GM12874 (cell line): Measurements from ENCODE around the gene FYTTD1.

ENCODE experiments used
- TF ChIP-seq, protein P1 (sequence below): IDR thresholded peaks from 2 replicates; pipeline ENCODE4 v1.5.1; 2011; ENCODE audit warnings: low read depth, mild to moderate bottlenecking, control low read depth, low read length, moderate library complexity; ENCODE audit not compliant: insufficient read depth

The FYTTD1 gene

DNA sequence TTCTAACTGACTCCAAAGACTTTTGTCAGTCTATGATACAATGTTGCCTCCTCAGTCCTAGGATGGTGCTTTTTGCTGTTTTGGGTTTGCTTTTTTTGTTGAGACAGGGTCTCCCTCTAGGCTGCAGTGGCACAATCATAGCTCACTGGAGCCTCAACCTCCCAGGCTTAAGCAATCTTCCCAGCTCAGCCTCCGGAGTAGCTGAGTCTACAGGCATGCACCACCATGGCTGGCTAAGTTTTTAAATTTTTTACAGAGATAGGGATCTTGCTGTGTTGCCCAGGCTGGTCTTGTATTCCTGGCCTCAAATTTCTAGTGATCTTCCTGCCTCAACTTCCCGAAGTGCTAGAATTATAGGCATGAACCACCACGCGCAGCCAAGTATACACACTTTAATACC, 35.4 kb upstream of the FYTTD1 start:
- TF ChIP-seq, protein P1, sequence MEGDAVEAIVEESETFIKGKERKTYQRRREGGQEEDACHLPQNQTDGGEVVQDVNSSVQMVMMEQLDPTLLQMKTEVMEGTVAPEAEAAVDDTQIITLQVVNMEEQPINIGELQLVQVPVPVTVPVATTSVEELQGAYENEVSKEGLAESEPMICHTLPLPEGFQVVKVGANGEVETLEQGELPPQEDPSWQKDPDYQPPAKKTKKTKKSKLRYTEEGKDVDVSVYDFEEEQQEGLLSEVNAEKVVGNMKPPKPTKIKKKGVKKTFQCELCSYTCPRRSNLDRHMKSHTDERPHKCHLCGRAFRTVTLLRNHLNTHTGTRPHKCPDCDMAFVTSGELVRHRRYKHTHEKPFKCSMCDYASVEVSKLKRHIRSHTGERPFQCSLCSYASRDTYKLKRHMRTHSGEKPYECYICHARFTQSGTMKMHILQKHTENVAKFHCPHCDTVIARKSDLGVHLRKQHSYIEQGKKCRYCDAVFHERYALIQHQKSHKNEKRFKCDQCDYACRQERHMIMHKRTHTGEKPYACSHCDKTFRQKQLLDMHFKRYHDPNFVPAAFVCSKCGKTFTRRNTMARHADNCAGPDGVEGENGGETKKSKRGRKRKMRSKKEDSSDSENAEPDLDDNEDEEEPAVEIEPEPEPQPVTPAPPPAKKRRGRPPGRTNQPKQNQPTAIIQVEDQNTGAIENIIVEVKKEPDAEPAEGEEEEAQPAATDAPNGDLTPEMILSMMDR: no peak

DNA sequence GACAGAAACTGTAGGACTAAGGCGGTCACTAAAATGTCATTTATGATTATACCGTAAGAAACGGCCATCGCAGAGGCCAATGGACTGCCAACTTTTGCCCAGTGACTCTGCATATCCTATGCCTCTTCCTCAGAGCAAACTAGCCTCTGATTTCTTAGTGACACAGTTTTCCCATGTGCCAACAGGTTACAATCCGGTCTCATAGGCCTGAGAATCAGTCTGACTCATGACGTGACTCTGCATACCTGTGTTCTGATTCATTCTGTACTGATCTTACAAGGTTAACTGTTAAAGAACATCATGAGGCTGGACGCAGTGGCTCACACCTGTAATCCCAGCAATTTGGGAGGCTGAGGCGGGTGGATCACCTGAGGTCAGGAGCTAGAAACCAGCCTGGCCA, 30.8 kb upstream of the FYTTD1 start:
- TF ChIP-seq, protein P1: no peak

DNA sequence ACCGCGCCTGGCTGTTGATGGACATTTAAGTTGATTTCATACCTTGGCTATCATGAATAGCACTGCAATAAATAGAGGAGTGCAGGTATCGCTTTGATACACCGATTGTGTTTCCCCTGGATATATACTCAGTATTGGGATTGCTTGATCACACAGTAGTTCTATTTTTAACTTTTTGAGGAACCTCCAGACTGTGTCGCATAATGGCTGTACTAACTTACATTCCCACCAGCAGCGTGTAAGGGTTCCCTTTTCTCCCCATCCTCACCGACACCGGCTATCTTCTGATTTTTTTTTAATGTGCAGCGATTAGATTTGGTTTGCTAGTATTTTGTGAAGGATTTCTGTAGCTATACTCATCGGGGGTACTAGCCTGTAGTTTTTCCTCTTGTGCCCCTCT, 29.0 kb upstream of the FYTTD1 start:
- TF ChIP-seq, protein P1: no peak

DNA sequence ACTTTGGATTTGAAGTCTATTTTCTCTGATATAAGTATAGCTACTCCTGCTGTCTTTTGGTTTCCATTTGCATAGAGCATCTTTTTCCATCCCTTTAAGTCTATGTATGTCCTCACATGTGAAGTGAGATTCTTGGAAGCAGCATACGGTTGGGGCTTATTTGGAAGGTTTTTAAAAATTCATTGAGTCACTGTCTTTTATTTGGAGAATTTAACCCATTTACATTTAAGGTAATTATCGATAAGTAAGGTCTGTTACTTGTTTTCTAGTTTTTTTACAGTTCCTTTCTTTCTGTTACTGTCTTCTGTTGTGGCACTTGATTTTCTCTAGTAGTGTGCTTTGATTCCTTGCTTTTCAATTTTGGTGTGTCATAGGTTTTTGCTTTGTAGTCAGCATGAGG, 26.9 kb upstream of the FYTTD1 start:
- TF ChIP-seq, protein P1: no peak

DNA sequence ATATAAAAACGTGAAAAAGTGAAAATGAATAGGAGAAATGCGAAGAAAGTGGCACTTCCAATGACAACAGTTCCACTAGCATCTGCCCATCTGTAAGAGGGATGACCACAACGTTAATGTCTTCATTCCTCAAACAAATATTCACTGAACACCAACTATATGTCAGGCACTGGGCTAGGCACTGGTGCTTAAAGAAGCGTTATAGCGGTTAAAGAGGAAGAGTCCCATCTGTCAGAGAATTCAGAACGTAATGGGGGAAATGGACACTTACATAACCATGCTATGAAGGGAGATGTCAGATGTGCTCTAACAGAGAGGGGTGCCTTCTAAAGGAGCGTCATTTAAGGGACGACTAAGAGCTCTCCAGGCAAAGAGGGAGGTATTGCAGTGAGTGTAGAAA, 21.2 kb upstream of the FYTTD1 start:
- TF ChIP-seq, protein P1: no peak

DNA sequence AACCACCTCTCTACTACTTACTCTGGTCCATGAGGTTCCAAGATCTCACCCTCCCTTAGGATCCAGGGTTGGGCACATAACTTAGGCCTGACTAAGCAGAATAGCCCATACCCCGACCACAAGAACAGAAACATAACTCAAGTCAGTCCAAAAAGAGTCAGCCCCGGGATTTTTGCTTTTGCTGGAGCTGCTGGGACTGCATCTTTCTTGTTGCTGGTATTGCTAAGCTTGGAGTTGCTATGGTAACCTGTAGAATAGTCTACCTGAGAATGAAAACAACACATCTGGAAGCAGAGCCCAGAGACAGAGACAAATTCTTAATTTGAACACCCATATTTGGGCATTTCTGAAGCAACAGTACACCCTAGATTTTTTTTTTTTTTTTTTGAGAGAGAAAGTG, 19.5 kb upstream of the FYTTD1 start:
- TF ChIP-seq, protein P1: no peak

DNA sequence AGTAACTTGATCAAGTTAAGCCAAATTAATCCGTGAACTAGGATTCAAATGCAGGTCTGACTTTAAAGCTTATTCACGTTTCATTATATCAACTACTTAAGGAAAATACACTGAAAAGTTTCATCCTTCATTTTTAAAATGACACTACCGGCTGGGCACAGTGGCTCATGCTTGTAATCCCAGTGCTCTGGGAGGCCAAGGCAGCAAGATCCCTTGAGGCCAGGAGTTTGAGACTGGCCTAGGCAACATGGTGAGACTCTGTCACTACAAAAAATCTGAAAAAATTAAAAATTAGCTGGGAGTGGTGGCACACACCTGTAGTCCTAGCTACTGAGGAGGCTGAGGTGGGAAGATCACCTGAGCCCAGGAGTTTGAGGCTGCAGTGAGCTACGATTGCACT, 16.6 kb upstream of the FYTTD1 start:
- TF ChIP-seq, protein P1: no peak
